ENCODE measurements around the gene NOX3.

GRCh38 chr6:155426408-155426945 is 29.2 kb downstream of the NOX3 start:
- TF ChIP-seq, protein P1, sequence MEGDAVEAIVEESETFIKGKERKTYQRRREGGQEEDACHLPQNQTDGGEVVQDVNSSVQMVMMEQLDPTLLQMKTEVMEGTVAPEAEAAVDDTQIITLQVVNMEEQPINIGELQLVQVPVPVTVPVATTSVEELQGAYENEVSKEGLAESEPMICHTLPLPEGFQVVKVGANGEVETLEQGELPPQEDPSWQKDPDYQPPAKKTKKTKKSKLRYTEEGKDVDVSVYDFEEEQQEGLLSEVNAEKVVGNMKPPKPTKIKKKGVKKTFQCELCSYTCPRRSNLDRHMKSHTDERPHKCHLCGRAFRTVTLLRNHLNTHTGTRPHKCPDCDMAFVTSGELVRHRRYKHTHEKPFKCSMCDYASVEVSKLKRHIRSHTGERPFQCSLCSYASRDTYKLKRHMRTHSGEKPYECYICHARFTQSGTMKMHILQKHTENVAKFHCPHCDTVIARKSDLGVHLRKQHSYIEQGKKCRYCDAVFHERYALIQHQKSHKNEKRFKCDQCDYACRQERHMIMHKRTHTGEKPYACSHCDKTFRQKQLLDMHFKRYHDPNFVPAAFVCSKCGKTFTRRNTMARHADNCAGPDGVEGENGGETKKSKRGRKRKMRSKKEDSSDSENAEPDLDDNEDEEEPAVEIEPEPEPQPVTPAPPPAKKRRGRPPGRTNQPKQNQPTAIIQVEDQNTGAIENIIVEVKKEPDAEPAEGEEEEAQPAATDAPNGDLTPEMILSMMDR (conservative IDR thresholded peaks at IDR 0.05; ENCODE audit: low read length): no peak
- no peak for TF ChIP-seq EZH2phosphoT487 (IDR thresholded peaks at IDR 0.05; ENCODE audit: borderline replicate concordance)
